HG03558 (cell line): Measurements from ENCODE around the gene GMDS.

Source experiments
- ATAC-seq: cut with Tn5 transposase; IDR thresholded peaks from one replicate; pipeline ENCODE4 v1.9.1; 2021; ENCODE audit warnings: moderate number of reproducible peaks; ENCODE audit not compliant: unreplicated experiment; ENCODE audit errors: extremely low read depth

Gene GMDS

DNA sequence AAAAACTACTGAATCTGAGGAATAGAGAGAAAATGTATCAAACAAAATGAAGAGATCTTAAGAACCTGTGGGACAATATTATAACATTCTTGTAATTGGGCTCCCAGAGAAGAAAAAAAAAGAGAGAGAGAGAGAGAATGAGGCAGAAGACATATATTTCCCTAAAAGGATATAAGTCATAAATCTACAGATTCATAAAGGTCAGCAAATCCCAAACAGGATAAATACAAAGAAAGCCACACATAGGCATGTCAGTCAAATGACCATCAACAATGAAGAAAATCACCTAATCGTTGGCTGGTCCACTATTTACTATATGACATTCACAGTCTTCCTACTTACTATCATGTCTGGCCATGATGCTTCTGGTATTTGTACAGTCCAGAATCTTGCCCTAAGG, 190.3 kb downstream of the GMDS start:
- no peak for ATAC-seq

DNA sequence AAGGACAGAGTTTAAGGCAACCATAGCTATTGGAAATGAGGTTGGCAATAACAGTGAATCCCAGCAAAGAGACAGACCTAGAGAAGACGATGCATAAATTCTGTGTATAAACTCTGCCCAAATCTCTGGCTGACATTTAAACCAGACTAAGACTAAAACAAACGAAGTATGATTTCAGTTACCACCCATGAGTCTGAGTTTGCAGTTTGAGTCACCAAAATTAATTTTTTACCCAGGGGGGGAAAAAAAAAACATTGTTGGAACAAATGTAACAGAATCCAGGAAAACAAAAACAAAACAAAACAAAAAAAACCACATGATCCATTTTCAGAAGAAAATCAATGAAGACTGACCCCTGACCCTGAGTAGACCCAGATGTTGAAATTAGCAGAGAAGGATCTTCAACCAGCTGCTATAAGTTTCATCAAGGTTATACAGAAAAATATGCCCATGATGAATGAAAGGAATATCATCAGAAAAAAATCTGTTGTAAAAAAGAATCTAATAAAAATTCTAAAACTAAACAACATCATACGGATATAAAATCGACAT, 190.8 kb downstream of the GMDS start:
- ATAC-seq = no peak

DNA sequence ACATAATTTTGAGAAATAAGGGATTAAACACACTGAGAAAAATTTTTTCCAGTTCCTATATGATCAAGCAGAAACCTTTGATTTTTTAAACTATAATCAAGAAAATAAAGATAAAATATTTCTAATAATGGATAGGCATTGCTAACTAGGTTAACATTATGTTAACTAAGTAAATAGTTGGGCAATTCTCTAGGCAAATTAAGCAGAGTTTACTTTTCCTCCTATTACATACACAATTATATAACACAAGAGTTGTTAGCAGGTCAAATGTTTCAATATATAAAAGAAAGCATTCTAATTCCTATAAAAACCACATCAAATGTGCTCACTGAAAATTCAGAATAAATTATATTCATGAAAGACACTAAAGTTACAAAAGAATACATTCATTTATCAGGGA, 191.7 kb downstream of the GMDS start:
- no peak for ATAC-seq

DNA sequence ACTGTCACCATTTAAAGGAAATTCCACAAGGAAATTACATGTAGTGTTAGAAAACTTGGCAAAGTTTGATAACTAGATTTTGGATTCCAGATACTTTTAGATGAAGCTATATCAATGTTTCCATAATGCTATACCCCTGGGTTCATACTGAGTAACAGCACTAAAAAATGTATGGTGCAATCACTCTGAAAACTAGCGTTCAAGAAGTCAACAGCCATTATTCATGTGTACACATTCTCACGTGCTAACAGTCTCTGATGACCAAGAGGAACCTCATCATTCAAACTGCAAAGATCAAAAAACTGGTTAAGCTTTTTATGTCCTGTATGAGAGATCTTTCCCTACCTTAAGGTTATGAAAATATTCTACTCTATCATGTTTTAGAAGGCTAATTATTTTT, 197.6 kb downstream of the GMDS start:
- ATAC-seq = no peak

DNA sequence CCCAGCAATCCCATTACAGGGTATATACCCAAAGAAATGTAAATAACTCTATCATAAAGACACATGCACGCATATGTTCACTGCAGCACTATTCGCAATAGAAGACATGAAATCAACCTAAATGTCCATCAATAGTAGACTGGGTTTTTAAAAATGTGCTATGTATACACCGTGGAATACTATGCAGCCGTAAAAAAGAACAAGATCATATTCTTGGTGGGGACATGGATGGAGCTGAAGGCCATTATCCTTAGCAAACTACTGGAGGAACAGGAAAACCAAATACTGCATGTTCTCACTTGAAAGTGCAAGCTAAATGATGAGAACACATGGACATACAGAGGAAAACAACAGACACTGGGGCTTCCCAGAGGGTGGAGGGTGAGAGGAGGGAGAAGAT, 201.2 kb downstream of the GMDS start:
- ATAC-seq = no peak

DNA sequence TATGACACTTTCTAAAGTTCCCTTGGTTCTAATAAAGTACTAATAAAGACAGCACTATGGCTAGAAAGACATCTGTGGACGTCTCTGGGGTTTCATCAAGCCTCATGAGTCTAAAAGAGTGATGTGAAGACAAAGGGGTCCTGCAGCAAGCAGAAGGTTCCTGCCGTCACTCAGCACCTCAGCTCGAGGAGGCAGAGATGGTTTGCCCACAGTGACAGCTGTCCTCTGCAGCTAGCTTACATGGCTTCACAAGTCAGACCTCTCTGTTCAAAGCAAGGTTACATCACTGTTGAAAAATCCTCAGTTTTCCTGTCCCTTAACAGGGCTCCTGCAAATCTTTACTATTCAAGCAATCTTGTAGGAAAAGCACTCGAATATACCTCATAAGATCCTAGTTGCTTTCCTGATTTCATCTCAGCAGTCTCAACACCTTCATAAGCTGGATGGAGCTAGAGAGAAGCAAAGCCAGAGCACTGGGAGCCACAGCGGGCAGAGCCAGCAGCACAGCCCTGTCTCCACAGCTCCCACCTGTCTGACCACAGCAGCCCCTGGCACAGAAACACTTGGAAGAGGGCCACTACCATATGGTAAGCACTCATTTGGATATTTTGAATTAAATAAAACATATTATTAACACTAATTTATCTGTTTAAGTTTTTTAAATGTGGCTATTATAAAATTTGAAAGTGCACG, 202.3 kb downstream of the GMDS start:
- ATAC-seq = no peak

DNA sequence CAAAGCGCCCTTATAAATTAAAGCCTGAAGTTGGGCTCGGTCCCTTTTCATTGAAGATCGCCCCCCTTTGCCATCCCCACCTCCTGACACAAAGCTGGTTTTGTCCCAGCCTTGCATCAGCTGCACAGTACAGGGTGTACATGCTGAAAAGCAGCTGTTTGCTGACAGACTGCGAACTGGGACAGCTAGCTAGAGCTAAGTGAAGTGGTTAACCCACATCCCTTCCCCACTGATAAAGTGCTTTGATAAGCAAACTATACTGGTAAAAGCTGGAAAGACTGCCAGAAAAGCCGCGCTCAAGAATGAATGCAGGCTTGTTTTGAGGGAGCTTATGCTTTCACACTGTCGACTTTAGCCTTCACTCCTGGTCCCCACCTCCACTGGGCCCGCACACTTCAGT, 207.3 kb downstream of the GMDS start:
- ATAC-seq = no peak

DNA sequence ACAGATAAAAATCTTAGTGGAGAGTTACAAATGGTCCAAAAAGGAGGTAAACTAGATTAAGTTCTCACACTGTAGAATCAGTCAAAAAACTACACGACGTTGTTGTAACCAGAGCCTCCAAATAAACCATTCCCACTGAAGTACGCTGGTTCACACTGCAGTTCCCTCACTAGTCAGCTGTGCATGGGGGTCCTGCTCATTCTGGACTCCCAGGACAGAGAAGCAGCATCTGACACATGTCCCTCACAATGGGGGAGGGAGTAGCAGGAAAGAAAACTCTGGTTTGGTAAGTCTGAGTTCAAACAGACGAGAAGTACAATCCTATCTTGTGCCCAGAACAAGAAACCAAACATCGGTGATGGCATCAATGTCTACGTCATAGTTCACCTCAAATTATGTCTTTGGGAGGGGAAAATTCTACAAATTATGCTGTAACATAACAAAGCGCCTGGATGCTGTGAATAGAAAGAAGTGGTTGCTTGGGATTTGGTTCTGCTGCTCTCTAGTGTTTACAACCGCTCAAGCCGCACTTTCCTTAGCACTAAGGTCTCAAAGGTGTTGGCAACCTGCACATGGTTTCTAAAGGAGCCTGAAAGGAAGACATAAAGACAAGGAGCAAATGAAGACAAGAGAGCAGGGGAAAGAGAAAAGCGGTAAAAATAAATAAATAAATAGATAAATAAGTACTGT, 208.0 kb downstream of the GMDS start:
- no peak for ATAC-seq

DNA sequence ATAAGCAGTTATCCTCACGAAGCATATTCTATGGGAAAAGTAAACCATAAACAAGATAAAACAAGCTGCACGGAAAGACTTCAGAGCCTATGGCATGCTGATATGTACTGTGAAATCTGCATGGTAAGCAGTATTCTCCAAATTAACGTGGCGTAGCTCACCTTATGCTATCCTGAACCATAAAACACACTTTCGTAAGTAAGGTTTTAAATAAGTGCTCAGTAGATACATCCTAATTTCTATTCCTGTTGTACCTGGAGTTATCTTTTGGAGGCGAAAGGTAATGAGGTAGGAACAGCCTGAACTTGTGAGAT, 208.7 kb downstream of the GMDS start:
- ATAC-seq = no peak

DNA sequence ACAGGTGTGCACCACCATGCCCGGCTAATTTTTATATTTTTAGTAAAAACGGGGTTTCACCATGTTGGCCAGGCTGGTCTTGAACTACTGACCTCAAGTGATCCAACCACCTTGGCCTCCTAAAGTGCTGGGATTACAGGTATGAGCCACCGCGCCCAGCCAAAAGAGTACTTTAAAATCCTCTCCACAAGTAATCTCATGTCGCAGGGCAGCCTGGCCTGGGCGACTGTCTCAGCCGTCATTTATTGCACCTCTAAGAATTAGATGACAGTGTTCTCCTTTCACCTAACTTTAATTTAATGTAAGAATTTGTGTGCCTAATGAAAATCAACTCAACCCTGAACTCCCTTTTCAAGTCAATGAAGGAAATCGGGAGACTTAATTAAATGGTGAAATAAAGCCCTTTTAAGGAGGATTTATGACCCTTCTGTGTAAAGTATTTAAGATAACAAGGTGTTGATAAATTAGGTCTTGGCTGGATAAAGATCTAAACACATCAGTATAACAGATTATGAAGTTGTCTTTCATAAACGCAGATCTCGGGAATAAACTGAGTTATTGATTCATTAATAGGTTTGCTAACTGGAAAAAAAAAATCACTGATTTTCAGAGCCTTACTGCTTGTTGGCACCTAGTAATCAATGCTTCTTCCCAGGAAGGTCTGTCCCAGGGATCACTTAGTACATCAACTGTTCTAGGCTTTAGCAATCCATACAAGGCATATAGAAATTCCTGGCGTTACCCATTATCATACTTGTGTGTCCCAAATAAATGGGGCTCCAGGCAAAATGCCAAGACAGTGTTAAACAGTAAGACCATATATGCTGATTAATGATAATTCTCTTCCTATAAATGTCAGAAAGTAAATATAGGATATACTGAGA, 209.3 kb downstream of the GMDS start:
- ATAC-seq = no peak

DNA sequence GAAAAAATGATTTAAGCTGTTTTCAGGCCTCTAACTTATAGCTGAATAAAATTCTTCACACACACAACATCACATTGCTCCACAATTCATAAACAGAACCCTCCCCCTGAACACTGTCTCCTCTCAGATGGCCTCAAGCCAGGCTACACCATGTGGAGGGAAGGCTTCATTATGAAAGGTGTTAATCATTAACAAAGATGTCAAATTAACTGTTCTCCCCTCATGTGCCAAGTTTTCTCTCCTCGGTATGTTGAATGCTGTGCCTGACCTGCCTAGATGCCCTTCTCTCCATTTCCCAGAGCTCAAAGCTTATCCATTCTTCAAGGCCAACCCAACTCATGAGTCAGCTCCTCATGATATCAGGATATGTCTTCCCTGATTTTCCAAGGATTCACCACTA, 210.4 kb downstream of the GMDS start:
- no peak for ATAC-seq

DNA sequence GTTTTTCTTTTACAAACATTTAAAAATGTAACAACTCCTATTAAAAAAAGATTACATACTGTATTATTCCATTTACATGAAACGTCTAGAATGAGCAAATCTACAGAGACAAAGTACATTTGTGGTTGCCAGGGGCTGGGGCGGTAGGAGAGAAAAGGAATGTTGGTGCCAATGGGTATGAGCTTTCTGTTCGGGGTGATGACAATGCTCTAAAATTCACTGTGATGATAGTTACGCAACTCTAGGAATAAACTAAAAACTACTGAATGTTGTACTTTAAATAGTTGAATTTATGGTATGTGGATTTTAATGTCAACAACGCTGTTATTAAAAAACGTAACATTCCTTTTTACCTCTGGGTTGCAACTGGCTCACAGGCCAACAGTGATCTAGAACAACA, 211.1 kb downstream of the GMDS start:
- ATAC-seq = no peak

DNA sequence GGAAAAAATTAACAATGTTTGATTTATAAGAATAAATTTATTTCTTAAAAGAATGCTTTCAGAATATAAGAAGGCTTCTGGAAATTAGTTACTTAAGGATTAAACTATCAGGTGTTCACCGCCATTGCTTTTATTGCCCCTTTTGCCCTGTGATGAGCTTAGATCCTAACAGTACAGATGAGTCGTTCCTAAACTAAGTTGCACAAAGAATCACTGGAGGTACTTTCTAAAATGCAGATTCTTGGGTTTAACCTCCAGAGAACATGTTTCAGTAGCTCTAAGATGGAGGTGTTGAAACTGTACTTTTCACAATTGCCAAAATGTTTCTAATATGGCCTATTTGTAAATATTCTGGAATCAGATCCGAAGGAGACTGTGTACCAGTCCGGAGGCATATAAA, 211.9 kb downstream of the GMDS start:
- ATAC-seq = no peak

DNA sequence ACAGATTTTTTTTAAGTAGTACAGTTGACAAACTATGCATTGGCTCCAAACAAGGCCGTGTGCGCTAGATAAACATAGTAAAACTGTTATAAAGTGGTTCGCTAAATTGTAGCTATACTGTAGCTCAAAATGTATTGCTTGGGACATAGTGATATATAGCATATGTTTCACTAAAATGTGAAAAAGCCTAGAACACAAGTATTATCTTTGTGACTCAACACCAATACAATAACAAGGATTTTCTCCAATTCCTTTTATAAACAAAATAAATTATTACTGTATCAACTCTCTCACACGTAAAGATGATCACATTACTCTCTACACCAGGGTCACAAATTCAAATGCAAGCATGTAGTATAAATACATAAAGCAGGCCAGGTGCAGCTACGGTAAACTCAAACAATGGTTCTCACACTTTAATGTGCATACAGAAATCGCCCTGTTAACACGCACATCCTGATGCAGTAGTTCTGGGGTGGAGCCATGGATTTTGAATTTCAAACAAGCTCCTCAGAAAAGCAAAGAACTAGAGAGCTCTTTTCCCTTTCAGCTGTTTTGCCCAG, 214.6 kb downstream of the GMDS start:
- no peak for ATAC-seq

DNA sequence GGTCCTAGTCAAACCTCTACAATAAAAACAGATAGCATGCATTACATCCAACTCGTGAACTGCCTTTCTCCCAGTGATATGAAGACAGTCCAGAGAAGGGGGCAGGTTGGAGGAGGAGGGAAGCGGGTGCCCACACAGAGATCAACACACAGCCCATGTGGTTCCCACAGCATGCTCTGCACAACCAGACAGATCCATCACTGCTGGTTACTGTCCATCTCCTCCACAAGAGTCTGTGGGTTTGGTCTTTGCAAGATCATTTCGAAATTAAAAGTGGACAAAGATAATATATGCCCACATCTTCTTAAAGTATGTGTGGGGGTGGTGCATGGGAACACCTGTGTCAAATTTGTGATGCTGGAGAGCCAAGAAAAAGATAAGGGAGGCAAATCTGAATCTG, 215.5 kb downstream of the GMDS start:
- ATAC-seq = no peak

DNA sequence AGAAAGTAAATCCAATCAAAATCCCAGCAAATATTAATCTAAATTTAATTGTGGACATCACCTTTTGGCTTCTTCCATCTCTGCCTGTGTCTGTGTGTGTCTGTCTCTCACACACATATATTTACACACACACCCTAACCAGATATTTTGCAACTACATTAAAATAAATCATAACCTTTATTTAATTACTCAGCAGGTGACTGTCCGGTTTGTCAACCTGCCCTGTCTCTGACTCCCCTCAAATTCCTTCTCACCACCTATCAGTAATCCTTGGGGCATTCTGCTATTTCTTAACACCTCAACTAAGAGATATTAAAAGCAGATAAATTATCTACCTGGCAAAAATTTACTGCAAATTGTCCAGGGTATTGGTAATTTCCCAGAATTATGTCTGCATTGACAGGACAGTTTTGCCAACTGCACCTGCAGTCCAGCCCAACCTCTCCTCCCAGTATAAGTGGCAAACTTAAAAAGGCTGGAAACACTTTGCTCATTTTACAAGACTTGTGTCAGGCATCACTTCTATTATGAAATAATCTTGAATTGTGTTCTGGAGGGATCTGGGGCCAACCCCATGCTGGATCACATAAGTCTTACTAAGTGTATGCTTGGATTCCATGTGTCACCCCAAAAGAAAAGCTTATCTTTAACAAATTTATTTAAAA, 216.1 kb downstream of the GMDS start:
- ATAC-seq = no peak

DNA sequence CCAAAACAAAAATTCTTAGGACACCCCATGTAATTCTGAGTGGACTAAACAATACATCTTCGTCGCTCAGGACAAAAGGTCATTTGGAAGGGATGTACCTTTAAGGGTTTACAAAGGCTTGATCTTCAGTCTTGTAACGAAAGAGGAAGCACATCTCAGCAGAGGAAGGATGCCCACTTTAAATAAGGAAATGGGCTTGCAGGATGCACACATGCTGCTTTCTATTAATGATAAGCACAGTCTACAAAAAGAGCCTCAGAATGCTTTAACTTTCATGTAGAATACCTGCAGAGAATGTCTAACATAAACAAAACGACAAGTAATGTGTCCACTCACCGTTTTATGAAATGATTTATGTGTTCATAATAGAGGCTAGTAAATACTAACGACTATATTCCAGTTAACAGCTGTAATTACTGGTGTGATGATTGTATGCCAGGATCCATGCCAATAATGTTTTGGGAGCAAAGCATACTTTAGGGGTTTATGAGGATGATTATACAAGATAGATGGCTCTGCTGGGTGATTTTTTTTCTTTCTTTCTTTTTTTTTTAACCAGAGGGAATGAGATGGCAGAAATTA, 216.9 kb downstream of the GMDS start:
- ATAC-seq = no peak

DNA sequence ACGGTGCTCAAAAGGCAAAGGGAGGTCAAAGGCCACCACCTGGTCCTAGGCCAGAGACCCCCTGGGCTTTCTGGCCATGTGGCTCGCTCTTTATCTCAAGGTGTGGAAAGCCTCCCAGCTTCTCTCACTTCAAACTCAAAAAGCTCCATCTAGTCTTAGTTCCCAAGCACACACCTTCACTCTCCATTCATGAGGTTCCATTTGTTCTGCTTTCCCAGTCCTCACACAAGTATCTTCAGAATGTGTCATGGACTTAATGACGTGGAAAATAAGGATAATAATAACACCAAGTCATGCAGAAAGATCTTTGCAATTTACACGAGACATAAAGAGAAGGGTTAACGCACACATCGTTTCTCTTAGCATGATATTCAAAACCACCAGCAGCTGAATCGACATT, 219.3 kb downstream of the GMDS start:
- no peak for ATAC-seq

DNA sequence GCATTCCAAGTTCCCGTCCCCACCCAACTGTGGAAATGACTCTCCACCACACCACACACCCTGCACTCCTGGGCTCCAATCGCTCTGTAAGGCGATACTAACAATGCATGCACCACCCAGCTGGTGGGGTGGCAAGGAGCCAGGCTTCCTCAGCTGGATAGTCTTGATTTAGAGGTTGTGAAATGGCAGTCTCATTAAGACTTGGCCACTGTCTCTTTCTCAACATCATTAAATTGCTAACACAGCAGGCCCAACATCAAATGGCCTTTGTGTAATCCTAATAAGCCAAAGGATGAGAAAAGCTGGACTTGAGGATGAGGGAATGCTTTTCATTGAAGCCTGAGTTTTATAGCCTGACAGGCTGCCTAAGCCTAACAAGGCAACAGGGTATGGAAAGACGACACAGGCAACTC, 223.7 kb downstream of the GMDS start:
- no peak for ATAC-seq

DNA sequence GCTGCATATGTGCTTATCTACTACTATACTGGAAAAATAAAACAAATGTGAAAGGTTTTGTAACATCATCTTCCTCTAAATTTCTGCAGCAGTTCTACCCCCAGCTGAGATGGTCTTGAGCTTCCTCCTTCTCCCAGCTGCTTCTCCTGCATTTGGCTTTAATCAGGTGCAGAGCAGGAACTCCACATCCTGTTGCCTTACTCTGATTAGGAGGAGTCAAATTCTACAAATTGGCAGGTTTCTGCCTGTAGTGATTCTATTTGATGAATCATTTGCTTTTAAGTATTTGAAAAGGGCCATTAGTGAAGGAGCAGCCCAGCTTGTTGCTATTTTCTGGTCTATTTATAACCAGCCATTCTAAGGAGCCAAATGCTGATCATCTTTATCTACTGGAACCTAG, 224.5 kb downstream of the GMDS start:
- ATAC-seq = no peak
